Measurements from ENCODE around the gene SLC23A2.

DNA sequence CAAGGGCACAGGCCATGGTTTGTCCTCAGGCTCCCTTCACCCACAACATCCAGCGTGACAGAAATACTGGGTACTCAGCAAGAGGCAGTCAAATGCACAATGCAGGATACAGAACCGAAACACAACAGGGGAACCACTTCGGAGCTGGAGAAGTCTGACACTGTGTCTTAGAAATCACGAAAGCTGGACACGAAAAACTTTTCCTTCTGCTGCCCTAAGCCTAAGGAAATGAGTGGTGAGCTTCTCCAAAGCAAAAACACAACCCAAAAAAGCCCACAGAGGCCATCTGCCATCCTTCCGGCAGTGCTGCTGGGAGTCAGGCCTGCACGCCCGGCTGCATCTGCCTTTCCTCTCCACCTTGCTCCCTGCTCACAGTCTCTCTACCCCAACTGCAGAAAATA, 106.3 kb downstream of the SLC23A2 start:
- no peak for TF ChIP-seq SP1 (IDR thresholded peaks at IDR 0.05)
- TF ChIP-seq FOXA1 (IDR thresholded peaks at IDR 0.05): no peak
- no peak for TF ChIP-seq NFRKB (IDR thresholded peaks at IDR 0.05)
- TF ChIP-seq FOXK2 (IDR thresholded peaks at IDR 0.05): no peak
- no peak for TF ChIP-seq BHLHE40 (IDR thresholded peaks at IDR 0.05; ENCODE audit: borderline replicate concordance)
- no peak for TF ChIP-seq ARNT (IDR thresholded peaks at IDR 0.05)
- TF ChIP-seq SUZ12 (IDR thresholded peaks at IDR 0.05): no peak
- no peak for TF ChIP-seq ELF4 (IDR thresholded peaks at IDR 0.05)
- no peak for TF ChIP-seq LEF1 (IDR thresholded peaks at IDR 0.05; ENCODE audit: borderline replicate concordance)
- TF ChIP-seq, protein P1, sequence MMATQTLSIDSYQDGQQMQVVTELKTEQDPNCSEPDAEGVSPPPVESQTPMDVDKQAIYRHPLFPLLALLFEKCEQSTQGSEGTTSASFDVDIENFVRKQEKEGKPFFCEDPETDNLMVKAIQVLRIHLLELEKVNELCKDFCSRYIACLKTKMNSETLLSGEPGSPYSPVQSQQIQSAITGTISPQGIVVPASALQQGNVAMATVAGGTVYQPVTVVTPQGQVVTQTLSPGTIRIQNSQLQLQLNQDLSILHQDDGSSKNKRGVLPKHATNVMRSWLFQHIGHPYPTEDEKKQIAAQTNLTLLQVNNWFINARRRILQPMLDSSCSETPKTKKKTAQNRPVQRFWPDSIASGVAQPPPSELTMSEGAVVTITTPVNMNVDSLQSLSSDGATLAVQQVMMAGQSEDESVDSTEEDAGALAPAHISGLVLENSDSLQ (IDR thresholded peaks at IDR 0.05): no peak
